ENCODE data around the gene CCDC34. TPM values are rescaled to one million over a fixed set of nuclear protein-coding genes. Genes with fewer than 3 reads are reported as not detected.

The CCDC34 gene
- total and polyA plus RNA-seq, 2 of the 4 experiments (the other 2 are of a cell fraction), result 2.5 to 4.5 TPM

DNA sequence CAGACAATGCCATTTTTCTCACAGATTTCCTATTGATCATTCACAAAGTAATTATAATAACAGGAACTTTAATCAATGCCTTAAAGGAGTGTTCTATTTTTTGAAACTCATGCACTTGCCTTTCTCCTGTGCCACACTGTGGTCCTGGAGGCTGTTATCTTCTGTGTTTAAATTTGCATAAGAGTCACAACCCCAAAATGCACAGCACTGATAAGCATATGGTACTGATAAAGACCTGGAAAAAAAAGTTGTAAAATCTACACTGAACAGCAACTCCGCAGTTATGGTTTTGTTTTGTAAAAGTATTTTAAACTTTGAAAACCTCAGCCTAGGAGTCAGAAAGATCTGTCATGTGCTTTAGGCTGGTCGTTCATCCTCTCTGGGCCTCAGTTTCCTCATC, 9.1 kb upstream of the CCDC34 start:
- intact Hi-C loops (cut with micrococcal nuclease) (no loop called here), in situ Hi-C loops (cut with MboI; ENCODE audit: low sequenced_read_pairs) (no loop called here), dilution Hi-C loops (cut with HindIII; ENCODE audit: low sequenced_read_pairs, unreplicated experiment) (no loop called here)
- 0 out of 2 replicates have a peak, but pooled peaks cover 4% of the 10 kb centered on the region for H3K36me3 ChIP-seq (ENCODE audit: control insufficient read depth, insufficient read depth, low read length)
- no peak overlapping the region for H3K27ac ChIP-seq (ENCODE audit: insufficient read depth, low read length)
- no peak overlapping the region for H4K8ac ChIP-seq (ENCODE audit: low read depth in 2 of 2, low read length in 2 of 2)
- H2AFZ ChIP-seq (replicated peaks; ENCODE audit: low read length, poor library complexity), result no peak overlapping the region
- H2BK15ac ChIP-seq (ENCODE audit: low read depth, low read length), result no peak overlapping the region
- H4K20me1 ChIP-seq (ENCODE audit: insufficient read depth, low read length), result no peaks in the 10 kb centered on the region
- H2AK5ac ChIP-seq (ENCODE audit: low read depth, low read length), result no peak overlapping the region
- no CpG with 5 or more reads among the region's 2 CpGs for WGBS, 2 experiments (ENCODE audit: extremely low coverage in 2 of 2, insufficient read length in 1 of 2)
- H3K27me3 ChIP-seq (ENCODE audit: control insufficient read depth, insufficient read depth, low read length), result no peaks in the 10 kb centered on the region
- H4K91ac ChIP-seq (ENCODE audit: insufficient read depth, low read depth, low read length), result no peak overlapping the region
- H3K79me1 ChIP-seq (ENCODE audit: low read depth in 1 of 2, low read length in 2 of 2), result no peaks in the 10 kb centered on the region
- BruUV-seq (replicated peaks), result no TSS peak
- H3K4me3 ChIP-seq (ENCODE audit: insufficient read depth, low read depth, low read length), result no peak overlapping the region
- H2AK9ac ChIP-seq (replicated peaks; ENCODE audit: low read depth, low read length, poor library complexity), result no peak overlapping the region
- no peaks in the 10 kb centered on the region for H3K9me1 ChIP-seq (ENCODE audit: insufficient read depth, low read length)
- no peaks in the 10 kb centered on the region for H3K9me3 ChIP-seq (ENCODE audit: control insufficient read depth, insufficient read depth, low read length)
- no peak overlapping the region for H3K18ac ChIP-seq (ENCODE audit: low read depth, low read length)
- no peak overlapping the region for H2BK5ac ChIP-seq (ENCODE audit: low read depth, low read length, poor library complexity, severe bottlenecking)
- no peaks in the 10 kb centered on the region for H3K4me1 ChIP-seq (ENCODE audit: control insufficient read depth, insufficient read depth, low read length)
- no peak for TF ChIP-seq FOS (IDR thresholded peaks at IDR 0.05; ENCODE audit: low read depth, low read length)
- CTCF ChIA-PET, result no interaction called here
- H3K14ac ChIP-seq (replicated peaks; ENCODE audit: low read depth, low read length), result no peak overlapping the region
- H3K9ac ChIP-seq (ENCODE audit: low read depth, low read length), result no peak overlapping the region
- no peak overlapping the region for H4K5ac ChIP-seq (ENCODE audit: low read depth, low read length)
- no peak overlapping the region for H2BK120ac ChIP-seq (ENCODE audit: low read depth, low read length)
- ATAC-seq (ENCODE audit: low read depth), result no peak
- H3K4me2 ChIP-seq (ENCODE audit: low read depth, low read length), result no peak overlapping the region
- no peak overlapping the region for H3K56ac ChIP-seq (ENCODE audit: extremely low read depth, insufficient read depth, low read length)
- no peak overlapping the region for H3K23ac ChIP-seq (ENCODE audit: low read depth, low read length)
- POLR2A ChIA-PET (ENCODE audit: unreplicated experiment), result no interaction called here
- H2BK20ac ChIP-seq (ENCODE audit: low read depth, low read length), result no peak overlapping the region
- no peak overlapping the region for H3K4ac ChIP-seq (ENCODE audit: low read depth, low read length)
- DNase-seq, result no peak

Data from IMR-90 (cell line).